ENCODE measurements around the gene PMEL.
"Not testable (repeated sequence)": the region's sequence is repeated elsewhere in the genome, so short reads cannot be mapped to it uniquely, and the experiment has no call there.

PMEL gene

DNA sequence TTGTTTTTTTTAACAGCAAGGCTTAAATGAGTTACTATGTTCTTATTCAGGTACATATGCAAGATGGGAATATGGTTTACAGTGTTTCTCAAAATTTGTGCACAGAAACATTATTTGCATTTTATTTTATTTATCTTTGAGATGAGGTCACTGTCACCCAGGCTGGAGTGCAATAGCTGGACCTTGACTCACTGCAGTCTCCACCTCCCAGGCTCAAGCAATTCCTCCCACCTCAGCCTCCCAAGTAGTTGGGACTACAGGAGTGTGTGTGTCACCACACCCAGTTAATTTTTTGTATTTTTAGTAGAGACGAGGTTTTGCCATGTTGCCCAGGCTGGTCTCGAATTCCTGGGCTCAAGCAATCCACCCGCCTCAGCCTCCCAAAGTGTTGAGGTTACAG lies 46.8 kb downstream of the PMEL start:
- not testable (repeated sequence) for FAIRE-seq

DNA sequence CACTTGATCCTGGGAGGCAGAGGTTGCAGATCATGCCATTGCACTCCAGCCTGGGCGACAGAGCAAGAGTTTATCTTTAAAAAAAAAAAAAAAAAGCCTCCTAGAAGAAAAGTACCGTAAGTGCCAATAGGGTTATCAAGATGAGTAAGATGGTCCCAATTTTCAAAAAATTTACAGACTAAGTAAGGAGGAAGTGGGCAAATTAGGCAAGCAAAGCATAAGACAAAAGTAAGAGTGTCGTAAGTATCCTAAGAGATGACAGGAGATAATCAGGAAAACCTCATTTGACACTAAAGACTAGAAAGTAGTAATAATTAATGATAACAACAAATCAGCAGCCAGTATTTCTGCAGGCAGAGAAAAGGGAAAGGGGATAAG lies 50.4 kb downstream of the PMEL start:
- no peak for FAIRE-seq

DNA sequence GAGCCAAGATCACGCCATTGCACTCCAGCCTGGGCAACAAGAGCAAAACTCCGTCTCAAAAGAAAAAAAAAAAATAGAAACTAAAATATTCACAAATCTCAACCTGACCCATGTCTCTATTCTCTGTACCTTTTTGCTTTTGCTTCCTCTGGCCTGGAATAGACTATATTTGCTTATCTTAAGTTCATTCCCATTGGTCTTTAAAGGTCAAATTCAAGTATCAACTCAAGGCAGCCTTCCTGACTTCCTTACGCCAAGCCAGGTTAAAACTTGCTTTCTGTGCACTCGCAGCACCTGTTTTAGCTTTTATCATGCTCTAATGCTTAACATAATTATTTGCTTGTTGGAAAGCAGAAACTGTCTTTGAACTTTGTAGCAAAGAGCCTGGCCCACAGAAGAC lies 52.9 kb downstream of the PMEL start:
- FAIRE-seq, result no peak

DNA sequence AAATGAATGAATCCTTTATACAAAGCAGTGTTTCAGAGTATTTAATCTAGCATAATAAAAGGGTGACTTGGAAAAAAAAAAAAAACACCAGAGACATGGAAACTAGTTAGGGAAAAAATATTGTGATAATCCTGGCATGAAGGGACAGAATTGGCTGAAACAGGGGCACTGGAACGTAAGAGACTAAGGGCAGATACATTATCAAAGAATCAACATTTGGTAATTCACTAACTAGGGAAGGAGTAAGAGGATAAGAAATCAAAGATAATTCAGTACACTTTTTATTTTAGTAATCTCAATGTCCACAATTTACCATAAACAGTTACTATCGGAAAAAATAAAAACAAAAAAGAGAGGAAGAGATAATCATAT lies 56.3 kb downstream of the PMEL start:
- FAIRE-seq, result no peak

DNA sequence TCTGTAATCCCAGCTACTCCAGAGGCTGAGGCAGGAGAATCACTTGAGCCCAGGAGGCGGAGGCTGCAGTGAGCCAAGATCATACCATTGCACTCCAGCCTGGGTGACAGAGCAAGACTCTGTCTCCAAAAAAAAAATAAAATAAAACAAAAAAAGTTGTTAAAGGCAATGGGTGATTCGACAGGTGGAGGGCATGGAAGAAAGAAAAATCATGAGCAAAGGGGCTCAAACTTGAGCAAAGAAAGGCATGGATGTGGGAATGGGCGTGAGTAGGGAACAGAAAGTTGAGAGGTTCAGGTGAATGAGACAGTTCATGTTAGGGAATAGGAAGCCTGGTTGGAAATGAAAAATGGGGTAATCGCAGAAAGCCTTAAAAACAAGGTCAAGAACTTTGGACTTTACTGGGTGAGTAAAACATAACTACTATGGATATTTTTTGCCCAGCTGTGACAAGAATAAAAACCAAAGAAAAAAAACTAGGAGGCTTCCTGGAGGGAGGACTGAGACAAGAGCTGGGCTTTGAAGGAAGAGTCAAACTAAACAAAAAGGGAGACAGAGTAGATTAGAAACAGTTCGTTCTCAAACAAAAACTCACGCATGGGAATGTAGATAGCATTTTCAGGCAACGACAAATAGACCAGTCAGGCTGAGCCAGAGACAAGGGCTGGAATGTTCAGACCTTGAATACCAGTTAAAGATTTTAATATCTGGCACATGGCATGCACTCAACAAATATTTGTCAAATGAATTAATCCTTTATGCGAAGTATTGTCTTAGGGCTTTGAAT lies 56.9 kb downstream of the PMEL start:
- no peak for FAIRE-seq

DNA sequence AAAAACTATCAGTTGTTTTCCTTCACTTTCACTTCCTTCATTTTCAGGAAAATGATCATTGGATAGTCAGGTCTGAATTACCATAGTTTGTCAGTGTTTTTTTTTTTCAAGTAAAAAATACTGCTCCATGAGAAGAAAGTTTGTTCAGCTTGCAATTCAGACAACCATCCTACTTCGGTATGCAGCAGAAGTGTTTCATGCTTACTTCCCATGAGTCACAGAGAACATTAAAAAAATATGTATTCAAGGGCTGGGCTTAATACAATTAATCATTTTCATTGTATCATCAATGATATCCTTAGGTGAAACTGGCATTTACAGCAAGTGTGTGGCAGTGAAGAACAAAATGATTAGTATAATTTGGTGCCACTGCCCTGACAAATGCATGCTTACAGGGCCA lies 59.8 kb downstream of the PMEL start:
- FAIRE-seq, result no peak

Data from G401.6 (cell line).